Loucy (cell line): ENCODE measurements around the gene CEP72.

Source experiments
- H2AFZ ChIP-seq: fragments of 200-600 bp; sonication (generic); 2 replicates; pipeline ENCODE4 v1.6.0; 2016; ENCODE audit warnings: antibody characterized with exemption, mild to moderate bottlenecking, low read length, moderate library complexity
- H3F3A ChIP-seq: fragments of 200-600 bp; 2 replicates; pipeline ENCODE4 v1.6.0; 2016; ENCODE audit warnings: antibody characterized with exemption, low read depth, mild to moderate bottlenecking
- H3K27me3 ChIP-seq: fragments of 200-600 bp; sonication (generic); 2 replicates; pipeline ENCODE4 v1.6.1; 2014; ENCODE audit warnings: low read length, mild to moderate bottlenecking; ENCODE audit not compliant: insufficient read depth, poor library complexity, severe bottlenecking
- H3K36me3 ChIP-seq: fragments of 200-600 bp; sonication (generic); 2 replicates; pipeline ENCODE4 v1.6.1; 2016; ENCODE audit warnings: low read length; ENCODE audit not compliant: insufficient read depth
- H3K4me1 ChIP-seq: fragments of 200-600 bp; sonication (generic); 2 replicates; pipeline ENCODE4 v1.5.1; 2014; ENCODE audit warnings: low read length, mild to moderate bottlenecking; ENCODE audit not compliant: insufficient read depth, poor library complexity, severe bottlenecking
- H3K4me2 ChIP-seq: fragments of 200-600 bp; sonication (generic); 2 replicates; pipeline ENCODE4 v1.6.0; 2014; ENCODE audit warnings: antibody characterized with exemption, low read length, low read depth, mild to moderate bottlenecking; ENCODE audit not compliant: poor library complexity, severe bottlenecking
- H3K4me3 ChIP-seq: fragments of 200-600 bp; sonication (generic); 2 replicates; pipeline ENCODE4 v1.5.1; 2014; ENCODE audit warnings: low read length, mild to moderate bottlenecking, mixed read lengths; ENCODE audit not compliant: poor library complexity, severe bottlenecking
- H3K79me2 ChIP-seq: fragments of 200-600 bp; sonication (generic); 2 replicates; pipeline ENCODE4 v1.6.1; 2014; ENCODE audit warnings: low read length; ENCODE audit not compliant: insufficient read depth
- H3K9ac ChIP-seq: fragments of 200-600 bp; sonication (generic); 2 replicates; pipeline ENCODE4 v1.6.0; 2014; ENCODE audit warnings: mild to moderate bottlenecking, low read depth, low read length, moderate library complexity; ENCODE audit not compliant: poor library complexity, severe bottlenecking
- H3K9me2 ChIP-seq: fragments of 200-600 bp; sonication (generic); replicated peaks from 2 replicates; pipeline ENCODE4 v1.6.1; 2016; ENCODE audit warnings: low read depth, low read length, mixed read lengths
- H3K9me3 ChIP-seq: fragments of 200-600 bp; sonication (generic); 2 replicates; pipeline ENCODE4 v1.6.1; 2014; ENCODE audit warnings: mild to moderate bottlenecking, antibody characterized with exemption, low read length, low read depth; ENCODE audit not compliant: insufficient read depth
- H4K20me1 ChIP-seq: fragments of 200-600 bp; sonication (generic); 2 replicates; pipeline ENCODE4 v1.6.0; 2014; ENCODE audit warnings: antibody characterized with exemption, low read length, mild to moderate bottlenecking; ENCODE audit not compliant: insufficient read depth, poor library complexity, severe bottlenecking
- EZH2phosphoT487 ChIP-seq: fragments of 200-600 bp; IDR thresholded peaks from 2 replicates; pipeline ENCODE4 v1.6.1; 2018; ENCODE audit warnings: antibody characterized with exemption, mild to moderate bottlenecking, moderate library complexity, borderline replicate concordance
- TF ChIP-seq, protein P1 (sequence below): fragments of 200-600 bp; sonication (generic); conservative IDR thresholded peaks from 2 replicates; pipeline ENCODE4 v1.5.1; 2014; ENCODE audit warnings: mild to moderate bottlenecking, antibody characterized with exemption, low read length

Gene CEP72

GRCh38 chr5:669842-670395 lies 57.8 kb downstream of the CEP72 start:
- Histone ChIP-seq H3K36me3 (peaks cover 24% of the 10 kb centered on the region; the same call in 1 of the 2 replicates), H3K79me2 (no peaks in the 10 kb centered on the region), H2AFZ (no peak overlapping the region), H3K4me1 (no peaks in the 10 kb centered on the region), H3K4me2 (no peak overlapping the region), H3K4me3 (no peak overlapping the region), H3F3A (peaks cover 4% of the 10 kb centered on the region; the same call in 1 of the 2 replicates), H4K20me1 (no peaks in the 10 kb centered on the region), H3K9me2 (no peaks in the 10 kb centered on the region), H3K27me3 (no peaks in the 10 kb centered on the region), H3K9me3 (no peaks in the 10 kb centered on the region), H3K9ac (no peak overlapping the region)
- no peak for TF ChIP-seq EZH2phosphoT487
- TF ChIP-seq, protein P1, sequence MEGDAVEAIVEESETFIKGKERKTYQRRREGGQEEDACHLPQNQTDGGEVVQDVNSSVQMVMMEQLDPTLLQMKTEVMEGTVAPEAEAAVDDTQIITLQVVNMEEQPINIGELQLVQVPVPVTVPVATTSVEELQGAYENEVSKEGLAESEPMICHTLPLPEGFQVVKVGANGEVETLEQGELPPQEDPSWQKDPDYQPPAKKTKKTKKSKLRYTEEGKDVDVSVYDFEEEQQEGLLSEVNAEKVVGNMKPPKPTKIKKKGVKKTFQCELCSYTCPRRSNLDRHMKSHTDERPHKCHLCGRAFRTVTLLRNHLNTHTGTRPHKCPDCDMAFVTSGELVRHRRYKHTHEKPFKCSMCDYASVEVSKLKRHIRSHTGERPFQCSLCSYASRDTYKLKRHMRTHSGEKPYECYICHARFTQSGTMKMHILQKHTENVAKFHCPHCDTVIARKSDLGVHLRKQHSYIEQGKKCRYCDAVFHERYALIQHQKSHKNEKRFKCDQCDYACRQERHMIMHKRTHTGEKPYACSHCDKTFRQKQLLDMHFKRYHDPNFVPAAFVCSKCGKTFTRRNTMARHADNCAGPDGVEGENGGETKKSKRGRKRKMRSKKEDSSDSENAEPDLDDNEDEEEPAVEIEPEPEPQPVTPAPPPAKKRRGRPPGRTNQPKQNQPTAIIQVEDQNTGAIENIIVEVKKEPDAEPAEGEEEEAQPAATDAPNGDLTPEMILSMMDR, result no peak

GRCh38 chr5:670396-671270 lies 58.5 kb downstream of the CEP72 start:
- H3K79me2 ChIP-seq, result no peaks in the 10 kb centered on the region
- peaks cover 4% of the 10 kb centered on the region; the same call in 1 of the 2 replicates for H3F3A ChIP-seq
- H3K4me1 ChIP-seq, result no peaks in the 10 kb centered on the region
- peaks cover 19% of the 10 kb centered on the region; the same call in 1 of the 2 replicates for H3K36me3 ChIP-seq
- TF ChIP-seq, protein P1, result no peak
- TF ChIP-seq EZH2phosphoT487, result no peak
- H3K9me3 ChIP-seq, result no peaks in the 10 kb centered on the region
- no peaks in the 10 kb centered on the region for H3K9me2 ChIP-seq
- H3K27me3 ChIP-seq, result no peaks in the 10 kb centered on the region
- H4K20me1 ChIP-seq, result no peaks in the 10 kb centered on the region
- H3K9ac ChIP-seq, result no peak overlapping the region
- no peak overlapping the region for H3K4me2 ChIP-seq
- no peak overlapping the region for H2AFZ ChIP-seq
- no peak overlapping the region for H3K4me3 ChIP-seq

DNA sequence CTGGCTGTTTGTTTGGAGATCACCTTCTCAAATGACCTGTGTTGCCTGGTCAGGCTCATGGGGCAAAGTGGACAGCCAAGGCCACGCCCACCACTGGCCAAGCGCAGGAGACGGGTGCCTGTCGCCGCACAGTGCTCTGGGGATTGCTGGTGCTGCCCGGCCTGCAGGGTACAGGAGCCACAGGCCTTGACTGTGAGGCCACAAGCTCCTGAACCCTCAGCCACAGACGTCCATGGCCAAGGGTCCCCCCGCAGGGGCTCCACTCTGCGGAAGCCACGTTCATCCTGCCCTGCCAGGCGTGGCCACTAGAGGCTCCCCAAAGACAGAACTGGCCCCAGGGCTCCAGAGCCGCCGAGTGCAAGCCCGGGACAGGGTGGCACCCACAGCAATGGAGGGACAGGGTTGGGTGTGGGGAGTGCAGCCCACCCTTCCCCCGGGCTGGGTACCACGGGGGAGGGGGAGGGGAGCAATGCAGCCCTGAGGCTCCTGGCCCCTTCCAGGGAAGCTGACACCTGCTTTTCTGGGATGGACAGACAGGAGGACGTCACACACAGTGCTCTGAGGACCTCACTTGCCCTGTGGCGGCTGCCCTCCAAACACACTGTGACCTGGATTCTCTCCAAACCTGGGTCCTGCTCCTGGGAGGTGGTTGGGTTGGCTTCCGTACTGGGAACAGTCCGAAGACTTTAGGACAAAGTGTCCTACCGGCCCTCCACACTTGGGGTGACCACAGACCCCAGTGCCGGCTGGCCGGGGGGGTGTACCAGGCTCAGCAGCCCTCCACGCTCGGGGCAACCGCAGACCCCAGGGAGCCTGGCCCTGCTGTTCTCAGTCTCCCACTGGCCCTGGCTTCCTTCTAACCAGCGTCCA lies 59.6 kb downstream of the CEP72 start:
- Histone ChIP-seq H3K4me3 (no peak overlapping the region), H3K79me2 (no peaks in the 10 kb centered on the region), H3K36me3 (peaks cover 13% of the 10 kb centered on the region; the same call in 1 of the 2 replicates), H4K20me1 (no peaks in the 10 kb centered on the region), H3K27me3 (no peaks in the 10 kb centered on the region), H2AFZ (no peak overlapping the region), H3K4me1 (no peaks in the 10 kb centered on the region), H3K4me2 (no peak overlapping the region), H3K9me3 (no peaks in the 10 kb centered on the region), H3K9me2 (no peaks in the 10 kb centered on the region), H3F3A (peaks cover 4% of the 10 kb centered on the region; the same call in 1 of the 2 replicates), H3K9ac (no peak overlapping the region)
- TF ChIP-seq EZH2phosphoT487, result no peak
- TF ChIP-seq, protein P1, result peak; percentile 89
